Right kidney (tissue), 1 donor: Measurements from ENCODE around the gene SAYSD1.

ENCODE experiments used
- DNase-seq: peaks from one replicate; pipeline ENCODE4 v3.0.0-alpha.2; 2016

Gene SAYSD1

DNA sequence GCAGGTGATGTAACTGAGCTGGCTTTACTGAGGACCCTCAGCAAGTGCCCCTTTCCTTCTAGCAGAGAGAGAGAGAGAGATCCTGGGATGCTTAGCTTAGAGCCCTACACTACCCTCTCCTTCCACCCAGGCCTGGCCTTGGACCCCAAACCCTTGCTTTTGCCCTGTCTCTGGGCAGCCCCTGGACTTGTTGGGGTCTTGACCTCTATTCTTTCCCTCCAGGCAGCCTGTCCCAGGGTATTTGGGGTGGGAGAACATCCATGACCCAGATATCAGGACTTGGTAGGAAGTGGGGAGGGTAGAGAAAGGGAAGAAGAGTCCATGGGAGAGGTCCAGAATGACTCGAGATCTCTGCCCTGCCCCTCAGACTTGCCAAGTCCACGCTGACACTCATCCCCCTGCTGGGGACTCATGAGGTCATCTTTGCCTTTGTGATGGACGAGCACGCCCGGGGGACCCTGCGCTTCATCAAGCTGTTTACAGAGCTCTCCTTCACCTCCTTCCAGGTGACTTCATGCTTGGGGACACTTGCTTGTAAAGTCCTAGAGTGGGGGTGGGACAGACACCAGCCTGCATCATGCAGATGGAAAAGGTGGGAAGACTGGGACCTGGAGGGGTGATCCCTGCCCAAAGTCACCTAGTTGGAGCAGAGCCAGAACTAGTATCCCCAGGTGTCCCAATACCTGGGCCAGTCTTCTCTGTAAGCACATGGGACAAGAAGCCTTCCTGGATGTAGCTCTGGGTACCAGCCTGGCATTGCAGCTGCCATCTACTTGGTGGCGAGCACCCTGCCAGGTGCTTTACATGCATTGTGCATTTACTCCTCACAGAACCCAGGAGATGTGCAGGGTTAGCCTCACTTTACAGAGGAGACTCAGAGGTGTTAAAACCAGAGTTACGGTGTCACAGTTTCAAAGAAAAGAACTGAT lies 35.5 kb downstream of the SAYSD1 start:
- DNase-seq, result no peak

DNA sequence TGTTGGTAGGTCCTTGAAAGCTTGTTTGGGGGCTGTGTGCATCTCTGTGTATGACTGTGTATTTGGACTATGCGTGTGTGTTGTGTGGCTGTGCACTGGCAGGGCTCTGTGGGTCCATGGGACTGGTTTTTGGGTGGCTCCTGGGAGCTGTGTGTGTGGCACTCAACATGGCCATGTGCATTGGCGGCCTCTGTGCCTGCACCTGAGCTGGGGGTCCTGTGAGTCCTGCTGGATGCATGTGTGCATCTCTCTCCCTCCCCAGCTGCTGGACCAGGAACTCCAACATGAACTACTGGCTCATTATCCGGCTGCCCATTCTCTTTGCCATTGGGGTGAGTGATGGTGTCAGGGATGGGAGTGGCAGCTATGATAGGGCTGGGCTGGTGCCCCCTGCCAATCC lies 36.3 kb downstream of the SAYSD1 start:
- DNase-seq, result no peak

DNA sequence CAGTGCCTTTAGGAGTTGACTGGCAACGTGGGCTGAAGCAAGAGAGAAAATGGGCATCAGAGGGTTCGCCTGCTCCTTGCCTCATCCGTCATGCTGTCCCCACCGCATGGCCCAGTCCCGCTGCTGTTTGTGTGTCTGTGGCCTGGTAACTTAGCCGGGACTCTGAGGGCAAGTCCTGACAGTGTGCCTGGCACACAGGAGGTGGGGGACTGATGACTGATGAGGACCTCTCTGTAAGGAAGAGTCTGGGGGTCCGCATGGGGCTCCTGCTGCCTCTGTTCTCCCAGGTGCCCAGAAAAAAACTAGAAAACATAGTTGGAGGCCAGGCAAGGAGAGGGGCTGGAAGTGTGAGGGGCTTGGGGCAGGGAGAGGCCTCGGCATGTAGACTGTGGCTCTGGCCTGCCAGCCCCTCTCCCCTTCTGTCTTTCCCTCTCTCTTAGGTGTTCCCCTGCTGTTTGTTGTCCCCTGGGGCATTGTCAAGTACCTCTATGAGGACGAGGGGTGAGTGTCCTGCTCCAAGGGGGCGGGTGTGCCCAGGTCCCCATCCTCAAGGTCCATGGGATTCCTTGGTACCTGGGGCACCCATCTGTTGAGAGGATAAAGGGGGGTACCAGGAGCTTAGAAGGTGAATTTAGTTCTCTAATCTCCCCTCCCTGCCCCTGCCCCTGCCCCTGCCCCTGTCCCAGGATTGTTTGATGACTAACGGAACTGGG lies 36.9 kb downstream of the SAYSD1 start:
- DNase-seq, result no peak

DNA sequence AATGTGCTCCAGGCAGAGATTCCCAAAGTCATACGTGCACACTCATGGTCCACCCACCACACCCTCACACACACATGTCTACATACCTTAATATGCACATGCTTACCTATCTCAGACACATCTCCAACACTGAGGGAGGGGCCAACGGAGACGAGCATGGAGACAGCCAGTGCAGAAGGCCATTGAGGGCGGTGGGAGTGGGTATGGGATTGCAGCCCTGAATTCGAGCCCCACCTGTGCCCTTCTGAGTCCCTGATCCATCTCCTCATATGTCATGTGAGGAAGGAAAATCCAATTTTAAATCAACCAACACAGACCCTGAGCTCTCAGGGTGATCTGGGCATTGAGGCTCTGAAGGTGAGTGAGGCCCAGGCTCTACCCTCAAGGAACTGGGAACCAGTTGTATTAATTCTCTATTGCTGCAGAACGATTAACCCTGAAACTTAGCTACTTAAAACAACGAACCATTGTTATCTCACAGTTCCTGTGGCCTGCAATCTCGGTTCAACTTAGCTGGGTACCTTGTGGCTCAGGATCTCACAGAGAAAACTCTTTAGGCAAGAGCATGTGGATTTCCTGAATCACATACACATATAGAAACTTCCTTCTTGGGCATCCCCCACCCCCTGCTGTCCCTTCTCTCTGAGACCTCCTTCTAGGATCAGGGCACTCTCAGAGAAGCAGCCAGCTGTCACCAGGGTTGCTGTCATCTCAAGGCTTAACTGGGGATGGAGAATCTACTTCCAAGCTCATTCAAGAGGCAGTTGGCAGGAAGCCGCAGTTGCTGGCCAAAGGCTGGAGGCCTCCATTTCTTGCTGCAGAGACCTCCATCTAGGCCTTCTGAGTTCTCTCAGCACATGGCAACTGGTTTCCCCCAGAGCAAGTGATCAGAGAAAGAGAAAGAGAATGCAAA lies 38.1 kb downstream of the SAYSD1 start:
- no peak for DNase-seq

DNA sequence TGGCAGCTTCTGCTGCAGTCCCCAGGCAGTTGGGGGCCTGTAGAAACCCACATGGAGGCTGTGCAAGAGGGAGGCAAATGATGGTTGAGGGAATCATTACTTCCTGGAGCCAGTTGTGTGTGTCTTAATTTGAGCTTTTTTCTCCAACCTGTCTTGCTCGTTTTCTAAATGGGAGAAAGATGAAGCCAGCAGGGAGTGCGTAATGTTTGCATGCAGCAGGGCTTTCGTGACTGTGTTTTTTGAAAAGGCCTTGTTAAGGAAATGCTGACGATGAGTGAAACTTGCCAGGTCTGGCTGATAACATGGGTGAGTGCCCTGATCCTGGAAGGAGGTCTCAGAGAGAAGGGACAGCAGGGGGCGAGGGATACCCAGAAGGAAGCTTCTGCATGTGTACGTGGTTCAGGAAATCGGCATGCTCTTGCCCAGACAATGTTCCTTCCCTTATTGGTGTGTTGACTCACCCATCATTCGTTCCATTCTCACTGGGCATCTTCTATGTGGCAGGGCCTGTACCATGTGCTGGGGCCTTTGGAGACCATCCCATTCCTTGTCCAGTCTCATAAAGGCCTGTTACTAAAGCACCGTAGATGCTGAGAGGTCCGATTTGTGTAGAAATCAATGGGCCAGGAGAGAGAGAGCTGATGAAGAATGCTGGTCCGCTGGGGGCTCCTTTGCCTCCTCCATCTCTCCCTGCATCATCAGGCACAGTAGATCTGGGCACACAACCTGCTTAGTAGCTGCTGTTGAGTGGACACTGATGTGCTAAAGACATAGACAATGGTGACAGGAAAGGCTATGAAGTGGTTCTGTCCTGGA lies 39.0 kb downstream of the SAYSD1 start:
- DNase-seq, result no peak

DNA sequence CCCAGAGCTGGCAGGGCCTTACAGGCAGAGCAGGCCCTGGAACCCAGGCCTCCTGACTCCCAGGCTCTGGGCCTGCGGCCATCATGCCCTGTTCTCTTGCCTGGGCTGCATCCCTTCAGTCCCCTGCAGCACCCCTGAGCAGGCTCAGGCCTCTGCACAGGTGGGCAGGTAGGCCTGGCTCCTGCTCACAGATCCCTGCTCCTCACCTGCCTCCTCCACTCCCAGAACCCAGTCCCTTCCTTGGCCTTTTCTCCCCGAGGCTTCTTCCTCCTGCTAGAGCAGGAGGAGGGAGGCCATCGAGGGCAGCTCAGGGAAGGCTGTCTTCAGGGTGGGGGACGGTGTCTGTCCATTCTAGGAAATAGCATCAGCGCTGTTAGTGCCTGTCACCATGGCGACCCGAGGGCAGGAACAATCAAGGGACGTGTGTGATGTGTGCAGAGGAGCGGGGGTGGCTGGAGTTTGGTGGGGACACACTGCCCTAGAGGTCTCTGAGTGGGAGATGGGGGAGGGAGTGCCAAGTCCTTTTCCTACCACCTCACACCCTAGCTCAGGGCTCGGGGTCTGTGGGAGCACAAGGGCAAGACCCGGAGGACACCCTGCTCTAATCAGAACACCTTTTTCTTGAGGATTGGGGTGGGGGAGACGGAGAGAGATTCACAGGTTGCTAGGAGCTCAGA lies 39.8 kb downstream of the SAYSD1 start:
- no peak for DNase-seq

DNA sequence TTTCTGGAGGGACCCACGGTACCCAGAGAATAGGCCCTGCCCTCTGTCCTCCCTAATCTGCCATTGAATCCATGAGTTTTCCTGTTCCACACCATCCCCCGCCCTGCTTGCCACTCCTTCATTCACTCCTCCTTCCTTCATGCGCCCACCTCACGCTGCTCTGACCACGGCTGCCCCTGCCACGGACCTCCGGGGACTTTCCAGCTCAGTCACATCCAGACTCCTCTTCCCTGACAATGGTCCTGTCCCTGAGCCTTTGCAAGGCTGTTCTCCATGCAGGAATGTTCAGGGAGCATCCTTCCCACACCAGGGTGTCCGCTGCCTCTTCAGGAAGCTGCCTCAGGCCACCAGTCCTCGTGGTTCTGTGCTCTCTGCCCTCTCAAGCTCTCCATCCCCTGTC lies 40.5 kb downstream of the SAYSD1 start:
- DNase-seq, result no peak

DNA sequence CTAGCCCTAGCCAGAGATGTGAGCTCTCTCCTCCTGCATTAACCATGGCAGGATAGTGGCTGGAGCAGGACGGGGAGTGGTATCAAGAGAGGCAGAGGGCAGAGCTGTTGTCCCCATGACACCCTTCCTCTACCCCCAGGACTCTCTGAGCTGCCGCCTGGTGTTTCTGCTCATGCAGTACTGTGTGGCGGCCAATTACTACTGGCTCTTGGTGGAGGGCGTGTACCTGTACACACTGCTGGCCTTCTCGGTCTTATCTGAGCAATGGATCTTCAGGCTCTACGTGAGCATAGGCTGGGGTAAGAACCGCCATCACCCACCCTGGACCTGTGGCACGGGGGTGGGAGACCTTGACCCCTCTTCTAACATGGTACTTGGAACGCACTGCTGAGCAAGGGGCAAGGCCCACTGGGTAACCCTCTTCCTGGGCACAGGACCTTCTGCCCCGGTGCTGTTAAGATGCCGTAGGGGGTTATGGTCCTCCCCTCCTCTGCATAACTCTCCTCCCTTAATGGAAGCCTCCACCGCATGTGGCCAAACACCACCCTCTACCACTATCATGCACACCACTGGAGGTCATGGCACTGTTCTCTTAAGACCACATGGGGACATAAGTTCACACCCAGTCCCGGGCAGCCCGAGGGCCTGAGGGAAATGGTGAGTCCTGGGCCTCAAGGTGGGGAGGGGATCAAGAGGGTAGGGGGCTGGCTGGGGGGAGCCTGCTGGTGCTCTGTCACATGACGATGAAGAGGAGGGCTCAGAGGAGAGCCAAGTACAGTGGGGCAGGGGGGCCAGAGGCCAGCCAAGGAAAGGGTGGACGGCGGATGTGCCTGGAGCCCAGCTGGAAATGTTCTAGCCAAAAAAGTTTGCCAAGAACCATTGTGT lies 41.3 kb downstream of the SAYSD1 start:
- DNase-seq, result no peak

DNA sequence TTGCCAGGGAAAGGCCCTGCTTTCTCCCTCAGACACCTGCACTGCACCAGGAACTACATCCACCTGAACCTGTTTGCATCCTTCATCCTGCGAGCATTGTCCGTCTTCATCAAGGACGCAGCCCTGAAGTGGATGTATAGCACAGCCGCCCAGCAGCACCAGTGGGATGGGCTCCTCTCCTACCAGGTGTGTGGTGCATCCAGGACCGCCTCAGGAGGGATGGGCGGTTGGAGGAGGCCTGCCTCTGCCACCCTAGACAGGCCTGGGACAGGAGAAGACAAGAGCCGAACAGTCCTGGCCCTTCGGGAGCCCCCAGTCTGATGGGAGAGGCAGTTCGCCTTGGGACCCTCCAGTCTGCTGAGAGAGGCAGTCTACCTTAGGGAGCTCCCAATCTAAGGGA lies 42.2 kb downstream of the SAYSD1 start:
- DNase-seq, result no peak

DNA sequence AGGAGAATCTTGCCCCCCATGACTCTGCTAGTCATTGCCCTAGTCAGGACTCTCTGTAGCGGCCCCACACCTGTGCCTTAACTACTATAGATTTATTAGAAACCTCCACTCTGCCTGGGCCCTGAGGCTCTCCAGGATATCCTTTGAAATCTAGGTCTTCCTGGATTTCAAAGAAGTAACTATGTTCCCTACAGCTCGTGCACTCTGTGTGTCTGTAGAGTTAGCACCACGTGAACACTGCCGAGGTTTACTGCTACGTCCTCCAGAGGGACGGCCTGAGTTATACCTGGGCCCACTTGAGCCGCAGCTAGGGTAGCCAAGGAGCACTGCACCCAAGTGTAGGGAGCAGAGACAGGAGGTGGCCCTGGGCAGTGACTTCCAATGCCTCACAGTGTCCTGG lies 46.6 kb downstream of the SAYSD1 start:
- DNase-seq, result no peak

DNA sequence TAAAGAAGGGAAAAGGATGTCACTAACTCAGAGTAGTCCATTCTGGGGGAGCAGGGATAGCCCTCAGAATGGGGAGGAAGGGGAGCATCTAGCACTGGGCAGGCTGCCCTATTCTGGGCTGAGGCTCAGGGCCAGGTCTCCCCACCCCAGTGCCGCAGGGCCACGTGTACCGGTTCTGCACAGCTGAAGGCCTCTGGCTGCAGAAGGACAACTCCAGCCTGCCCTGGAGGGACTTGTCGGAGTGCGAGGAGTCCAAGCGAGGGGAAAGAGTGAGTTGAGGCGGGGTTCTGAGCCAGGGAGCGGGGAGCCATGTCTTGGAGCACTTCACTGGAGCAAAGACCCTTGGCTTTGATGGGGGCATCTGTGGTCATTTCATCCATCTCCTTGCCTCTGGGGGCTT lies 49.4 kb downstream of the SAYSD1 start:
- DNase-seq, result no peak

DNA sequence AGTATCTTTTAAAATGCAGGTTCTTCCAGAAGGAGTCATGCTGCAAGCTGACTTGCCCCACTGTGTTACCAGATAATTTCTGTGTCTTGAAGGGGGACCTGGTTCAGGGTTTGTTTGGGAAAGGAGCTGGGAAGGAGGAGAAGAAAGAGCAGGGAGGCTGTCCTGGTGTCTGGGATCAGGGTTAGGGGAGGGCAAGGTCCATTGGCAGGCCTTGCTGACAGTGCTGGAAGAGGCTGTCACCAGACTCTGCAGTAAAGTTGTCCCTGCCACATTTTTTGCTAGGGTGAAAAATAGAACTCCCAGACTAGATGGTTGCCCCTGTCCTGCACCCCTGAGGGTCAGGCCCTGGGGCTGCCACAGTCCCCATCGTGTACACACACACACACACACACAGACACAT lies 51.5 kb downstream of the SAYSD1 start:
- no peak for DNase-seq

DNA sequence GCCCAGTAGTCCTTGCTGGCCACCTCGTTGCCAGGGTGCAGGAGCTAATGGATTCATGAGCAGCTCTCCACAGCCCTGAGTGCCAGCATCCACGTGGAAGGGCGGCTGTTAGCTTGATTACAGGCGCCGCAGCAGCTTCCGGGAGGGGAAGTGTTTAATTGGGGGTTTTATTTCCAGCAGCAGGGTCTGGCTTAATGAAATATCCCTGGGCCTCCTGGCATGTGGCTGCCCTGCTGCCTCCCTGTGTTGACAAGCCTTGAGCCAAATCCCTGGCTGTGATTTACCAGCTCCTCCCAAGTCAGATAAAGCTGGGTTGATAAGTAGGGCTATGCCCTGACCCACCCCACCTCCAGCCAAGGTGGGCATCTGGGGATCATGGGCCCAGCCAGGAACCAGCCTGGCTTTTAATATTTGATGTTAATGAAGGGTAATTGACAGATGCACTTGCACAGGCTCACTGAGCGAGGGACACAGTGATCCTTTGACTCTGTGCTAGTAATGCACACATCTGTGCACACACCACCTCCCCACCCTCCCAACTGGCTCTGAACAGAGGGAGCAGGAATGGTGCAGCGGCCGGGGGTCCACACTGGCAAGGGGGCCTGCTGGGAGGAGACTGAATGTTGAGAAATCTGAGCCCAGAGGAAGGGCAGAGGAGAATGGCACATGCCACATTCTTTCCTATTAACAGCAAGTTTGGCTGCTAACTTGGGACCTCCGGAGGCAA lies 52.8 kb downstream of the SAYSD1 start:
- no peak for DNase-seq

DNA sequence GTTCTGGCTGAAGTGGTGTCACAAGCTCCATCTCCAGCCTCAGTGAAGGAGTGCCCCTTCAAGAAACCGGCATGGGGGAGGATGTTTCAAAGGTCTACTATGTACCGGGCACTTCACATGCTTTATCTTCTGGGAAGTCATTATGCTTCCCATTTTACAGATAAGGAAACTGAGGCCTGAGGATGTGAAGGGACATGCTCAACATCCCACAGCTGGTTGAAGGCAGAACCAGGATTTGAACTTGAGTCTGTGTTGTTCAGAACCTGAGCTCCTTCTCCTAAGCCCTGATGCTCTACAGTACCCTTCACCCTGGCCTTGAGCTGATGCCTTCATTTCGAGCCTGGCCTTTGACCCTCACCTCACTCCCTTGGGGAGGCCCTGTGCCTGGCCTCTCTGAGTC lies 53.4 kb downstream of the SAYSD1 start:
- DNase-seq, result no peak

DNA sequence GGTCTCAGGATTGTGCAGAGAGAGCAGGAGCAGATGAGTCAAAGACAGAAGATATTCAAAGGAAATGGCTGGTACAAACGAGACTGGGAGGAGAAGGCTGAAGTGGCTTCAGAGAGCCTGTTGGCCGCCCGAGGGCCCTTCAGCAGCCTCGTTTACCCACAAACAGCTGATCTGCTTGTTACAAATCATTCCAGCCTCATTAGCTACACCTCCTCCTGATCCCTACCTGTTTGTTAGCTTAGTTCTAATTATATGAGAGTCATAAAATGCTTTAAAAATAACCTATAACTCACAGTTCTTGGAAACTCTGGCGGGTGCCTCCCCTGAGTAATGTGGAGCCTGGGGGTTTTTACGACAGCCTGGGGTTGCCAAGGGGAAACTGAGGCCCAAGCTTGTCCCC lies 53.8 kb downstream of the SAYSD1 start:
- no peak for DNase-seq

DNA sequence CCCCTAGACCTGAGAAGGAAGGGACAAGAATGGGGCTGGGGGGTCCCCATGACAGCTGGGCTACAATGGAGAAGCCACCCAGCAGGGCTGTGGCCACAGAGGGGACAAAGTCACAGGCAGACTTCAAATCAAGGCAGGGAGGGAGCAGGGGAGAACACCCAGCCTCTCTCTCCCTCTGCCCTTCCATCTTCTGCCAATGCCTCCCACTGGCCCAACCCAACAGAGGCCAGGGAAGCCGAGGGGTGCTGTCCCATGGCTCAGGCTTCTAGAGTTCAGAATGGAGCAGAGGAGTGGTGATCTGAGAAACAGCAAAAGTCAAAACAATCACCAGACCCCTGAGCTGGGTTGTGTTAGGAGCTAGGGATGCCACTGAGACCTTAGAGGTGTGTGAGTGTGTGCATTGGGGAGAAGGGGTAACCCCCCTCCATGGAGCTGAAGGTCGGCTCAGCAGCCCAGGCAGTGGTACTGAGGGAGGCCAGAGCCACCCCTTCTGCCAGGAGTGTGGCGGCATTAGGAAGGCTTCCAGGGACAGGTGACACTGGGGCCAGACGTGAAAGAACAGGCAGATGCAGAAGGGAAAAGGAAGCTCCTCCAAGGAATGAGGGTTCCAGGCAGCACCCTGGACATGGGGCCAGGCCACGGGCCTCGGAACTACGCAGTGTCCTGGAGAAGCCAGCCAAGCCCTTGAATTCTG lies 54.4 kb downstream of the SAYSD1 start:
- DNase-seq, result no peak

DNA sequence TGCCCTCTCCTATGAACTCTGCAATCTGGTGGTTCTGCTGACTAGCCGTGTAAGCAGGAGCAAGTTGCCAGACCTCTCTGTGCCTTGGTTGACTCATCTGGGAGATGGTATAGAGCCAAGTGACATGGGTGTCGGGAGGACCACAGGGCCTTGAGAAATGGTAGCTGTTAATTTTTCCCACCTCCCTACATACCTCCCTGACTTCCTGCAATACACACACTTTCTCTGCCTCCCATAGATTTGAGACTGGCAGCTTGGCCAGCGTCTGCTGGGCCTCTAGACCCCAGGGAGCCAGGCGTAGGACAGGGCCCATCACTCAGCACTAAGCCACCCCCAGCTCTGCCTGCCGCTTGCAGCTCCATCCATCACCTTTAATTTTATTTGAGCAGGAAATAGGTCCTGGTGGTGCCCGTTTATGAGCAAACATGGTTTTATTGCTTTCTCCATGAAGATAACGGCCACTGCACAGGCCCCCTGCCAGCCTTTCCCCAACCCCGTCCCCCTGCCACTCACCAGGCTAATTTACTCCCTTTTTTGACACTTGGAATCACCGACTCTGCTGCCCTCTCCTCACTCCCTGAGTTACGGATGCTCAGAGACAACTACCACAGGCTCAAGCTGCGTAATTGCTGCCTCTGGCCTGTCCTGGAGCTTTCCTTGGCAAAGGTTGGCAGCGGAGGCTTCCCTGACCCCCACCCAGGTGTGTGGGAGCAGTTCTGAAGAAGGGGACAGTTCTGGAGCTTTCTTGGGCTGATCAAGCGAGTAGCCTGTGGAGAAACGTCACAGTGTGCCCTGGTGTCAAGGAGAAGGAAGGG lies 55.3 kb downstream of the SAYSD1 start:
- no peak for DNase-seq
